Mesenchymal stem cell (in vitro differentiated cells and primary cell): ENCODE data around the gene IKBIP.
A peak's percentile ranks its signal among the peaks of the same experiment; 100 is the strongest.

Experiments
- small RNA-seq: library from polyadenylated mRNA; stranded (forward); fragments of <200 nt; extraction: miRNeasy Mini kit (QIAGEN cat#:217004); gene quantifications from one replicate; pipeline ENCODE3, GENCODE V24; 2013; ENCODE audit warnings: low read depth

The IKBIP gene

Small RNA genes within 50 kb of the gene (small RNA-seq; reads per million reads assigned to genes)
- gene SNORA53 = 4.3 reads per million, percentile 45 among the genes with 10 or more reads in this experiment
